CD4-positive, alpha-beta T cell treated with Interferon gamma for 1 hour (primary cell): ENCODE measurements around the gene CDK19.
"Not testable (repeated sequence)": the region's sequence is repeated elsewhere in the genome, so short reads cannot be mapped to it uniquely, and the experiment has no call there.

Experiments
- DNase-seq: peaks from one replicate; pipeline ENCODE4 v3.0.0-alpha.2; 2020

Gene CDK19

GRCh38 chr6:110815411-110816409 is at the start of gene CDK19:
CDK19 (minus strand) TSS chr6:110815469; CDS start chr6:110815136, 333 bp downstream.
- peak; percentile 99 for DNase-seq

DNA sequence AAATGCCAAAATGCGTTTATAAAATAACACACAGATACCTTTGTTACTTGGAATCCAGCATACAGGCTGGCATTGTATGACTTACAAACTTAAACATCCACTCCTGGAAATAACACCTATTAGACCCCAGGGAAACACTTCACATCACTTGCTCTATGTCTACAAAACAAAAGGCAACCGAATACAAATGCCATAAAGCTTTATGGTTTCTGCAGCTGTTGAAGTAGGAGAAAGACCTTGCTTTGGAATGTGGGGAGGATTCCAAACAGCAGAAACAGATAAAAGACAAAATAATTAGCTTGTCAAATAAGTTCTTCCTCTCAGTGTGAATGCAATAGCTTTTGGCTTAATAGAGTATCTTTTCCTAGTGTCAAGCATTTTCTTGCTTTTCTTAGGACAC is 49.6 kb upstream of the CDK19 start:
- no peak for DNase-seq

GRCh38 chr6:110859335-110859792 is 44.1 kb upstream of the CDK19 start:
- peak; percentile 23 for DNase-seq

- no peak for DNase-seq
These were observed 43.4 kb upstream of the CDK19 start for GRCh38 chr6:110858562-110859214.

- no peak for DNase-seq
These were observed 42.7 kb upstream of the CDK19 start for GRCh38 chr6:110858016-110858415.

GRCh38 chr6:110856296-110856695 is 41.0 kb upstream of the CDK19 start:
- DNase-seq, result no peak

- no peak for DNase-seq
These were observed 38.6 kb upstream of the CDK19 start for GRCh38 chr6:110853754-110854477.

DNA sequence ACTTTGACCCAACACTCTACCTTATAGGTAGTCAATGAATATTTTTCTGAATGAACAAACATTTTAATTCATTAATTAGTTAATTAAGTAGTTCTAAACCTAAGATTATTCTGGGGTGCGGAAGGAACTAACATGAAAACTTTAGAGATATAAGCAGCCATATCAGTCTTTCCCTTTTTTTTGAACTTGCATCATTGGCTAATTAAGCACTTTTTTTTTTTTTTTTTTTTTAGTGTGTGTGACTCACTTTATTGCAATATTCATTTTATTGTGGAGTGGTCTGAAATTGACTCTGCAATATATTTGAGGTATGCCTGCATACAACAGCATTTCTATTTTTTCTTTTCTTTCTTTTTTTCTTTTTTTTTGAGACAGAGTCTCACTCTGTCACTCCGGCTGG is 37.5 kb upstream of the CDK19 start:
- no peak for DNase-seq

DNA sequence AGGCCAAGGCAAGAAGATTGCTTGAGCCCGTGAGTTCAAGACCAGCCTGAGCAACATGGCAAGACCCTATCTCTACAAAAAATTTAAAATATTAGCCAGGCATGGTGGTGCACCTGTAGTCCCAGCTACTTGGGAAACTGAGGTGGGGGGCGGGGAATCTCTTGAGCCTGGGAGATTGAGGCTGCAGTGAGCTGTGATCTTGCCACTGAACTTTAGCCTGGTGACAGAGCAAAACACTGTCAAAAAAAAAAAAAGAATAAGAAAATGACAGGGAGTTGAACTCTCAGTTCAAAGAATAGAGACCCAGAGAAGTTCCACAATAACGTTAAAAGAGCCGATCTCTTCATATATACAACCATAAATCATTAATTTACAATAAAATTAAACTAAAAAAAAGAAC is 34.5 kb upstream of the CDK19 start:
- DNase-seq, result no peak

GRCh38 chr6:110841266-110841665 is 26.0 kb upstream of the CDK19 start:
- DNase-seq, result no peak

- not testable (repeated sequence) for DNase-seq
These were observed 20.5 kb upstream of the CDK19 start for GRCh38 chr6:110835751-110836150.

GRCh38 chr6:110833831-110834230 is 18.6 kb upstream of the CDK19 start:
- no peak for DNase-seq

DNA sequence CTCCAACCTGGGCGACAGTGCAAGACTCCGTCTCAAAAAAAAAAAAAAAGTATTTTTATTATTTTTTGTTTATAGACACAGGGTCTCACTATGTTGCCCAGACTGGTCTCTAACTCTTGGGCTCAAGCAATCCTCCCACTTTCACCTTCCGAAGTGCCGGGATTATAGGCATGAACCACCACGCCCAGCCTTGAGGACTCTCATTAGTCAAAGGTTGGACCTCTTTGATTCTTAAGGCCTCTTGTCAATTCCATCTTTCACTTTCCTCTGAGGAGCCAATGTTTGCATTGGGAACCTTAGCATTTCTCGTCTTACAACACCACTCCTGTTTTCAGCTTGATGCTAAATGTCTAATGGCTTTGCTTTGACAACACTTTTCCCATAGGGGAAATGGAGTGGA is 16.1 kb upstream of the CDK19 start:
- DNase-seq, result no peak

DNA sequence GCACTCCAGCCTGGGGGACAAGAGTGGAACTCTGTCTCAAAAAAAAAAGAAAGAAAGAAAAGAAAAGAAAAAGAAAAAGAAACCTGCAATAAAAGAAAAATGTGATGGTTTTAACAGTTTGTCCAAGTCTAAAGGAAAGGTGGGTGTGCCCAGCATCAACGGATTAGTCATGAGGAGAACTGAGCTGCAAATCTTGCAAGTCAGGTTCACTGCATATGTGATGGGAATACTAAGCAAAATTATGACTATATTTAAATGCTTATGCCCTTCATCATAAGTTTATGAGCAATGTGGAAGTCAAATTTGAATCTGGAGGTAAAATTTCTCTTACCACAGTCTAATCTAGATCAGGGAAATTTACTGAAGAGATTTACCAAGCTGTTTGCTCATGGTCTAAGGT is 13.1 kb upstream of the CDK19 start:
- no peak for DNase-seq

DNA sequence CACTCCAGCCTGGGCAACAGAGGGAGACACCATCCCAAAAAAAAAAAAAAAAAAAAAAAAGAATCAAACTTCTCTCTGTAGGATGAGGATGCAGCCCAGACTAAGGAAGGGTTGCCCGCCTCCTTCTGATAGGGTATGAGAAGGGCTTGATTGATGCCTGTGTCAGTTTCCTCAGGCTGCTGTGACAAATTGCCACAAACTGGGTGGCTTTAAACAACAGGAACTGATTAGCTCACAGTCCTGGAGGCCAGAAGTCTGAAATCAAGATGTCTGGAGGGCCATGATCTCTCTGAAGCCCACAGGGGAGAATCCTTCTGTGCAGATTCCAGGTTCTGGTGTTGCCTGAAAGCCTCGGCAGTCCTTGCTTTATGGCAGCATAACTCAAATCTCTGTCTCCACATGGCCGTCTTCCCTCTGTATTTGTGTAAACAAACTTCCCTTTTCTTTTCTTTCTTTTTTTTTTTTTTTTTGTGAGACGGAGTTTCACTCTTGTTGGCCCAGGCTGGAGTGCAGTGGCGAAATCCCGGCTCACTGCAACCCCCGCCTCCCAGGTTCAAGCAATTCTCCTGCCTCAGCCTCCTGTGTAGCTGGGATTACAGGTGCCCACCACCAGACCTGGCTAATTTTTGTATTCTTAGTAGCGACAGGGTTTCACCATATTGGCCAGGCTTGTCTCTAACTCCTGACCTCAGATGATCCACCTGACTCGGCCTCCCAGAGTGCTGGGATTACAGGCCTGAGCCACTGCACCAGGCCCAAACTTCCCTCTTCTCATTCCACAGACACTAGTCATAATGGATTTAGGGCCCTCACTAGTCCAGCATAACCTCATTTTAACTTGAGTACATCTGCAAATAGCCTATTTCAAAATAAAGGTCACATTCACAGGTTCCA is 11.2 kb upstream of the CDK19 start:
- peak; percentile 18 for DNase-seq

- no peak for DNase-seq
These were observed 7.9 kb upstream of the CDK19 start for GRCh38 chr6:110823146-110823545.

DNA sequence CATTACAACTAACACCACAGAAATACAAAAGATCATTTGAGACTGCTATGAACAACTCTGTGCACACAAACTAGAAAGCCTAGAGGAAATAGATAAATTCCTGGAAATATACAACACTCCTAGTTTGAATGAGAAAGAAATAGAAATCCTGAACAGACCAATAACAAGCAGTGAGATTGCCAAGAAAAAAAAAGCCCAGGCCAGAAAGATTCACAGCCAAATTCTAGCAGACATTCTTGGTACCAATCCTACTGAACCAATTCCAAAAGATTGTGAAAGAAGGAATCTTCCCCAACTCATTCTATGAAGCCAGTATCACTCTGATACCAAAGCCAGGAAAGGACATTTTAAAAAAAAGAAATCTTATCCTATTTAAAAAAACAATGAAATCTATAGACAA is 7.0 kb upstream of the CDK19 start:
- DNase-seq, result no peak

DNA sequence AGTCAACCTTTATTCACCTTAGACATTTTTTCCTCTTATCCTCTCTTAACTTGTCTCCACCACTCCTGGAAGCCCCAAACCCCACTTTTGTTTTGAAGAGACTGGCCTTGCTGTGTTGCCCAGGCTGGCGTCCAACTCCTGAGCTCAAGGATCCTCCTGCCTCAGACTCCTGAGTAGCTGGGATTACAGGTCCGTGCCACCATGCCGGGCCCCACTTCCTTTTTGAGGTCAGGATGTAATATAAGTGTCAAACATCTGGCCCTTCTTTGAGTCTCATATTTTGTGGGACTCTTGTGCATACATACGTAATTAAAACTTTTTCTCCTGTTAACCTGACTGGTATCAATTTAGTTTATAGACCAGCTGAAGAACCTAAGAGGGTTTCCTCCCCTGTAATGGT is 1.4 kb upstream of the CDK19 start:
- DNase-seq, result no peak

- DNase-seq, result no peak
These were observed 256 bp downstream of the CDK19 start for GRCh38 chr6:110815015-110815410.

- DNase-seq, result peak; percentile 54
These were observed 911 bp downstream of the CDK19 start for GRCh38 chr6:110814102-110815014.
